K562 (cell line): ENCODE measurements around the gene MED15. TPM values are rescaled to one million over a fixed set of nuclear protein-coding genes. Genes with fewer than 3 reads are reported as not detected.

Experiments used
- CBFA2T3 ChIP-seq: fragments of 450-650 bp; IDR thresholded peaks from 2 replicates; pipeline ENCODE4 v1.6.1; 2017
- CBX8 ChIP-seq: fragments of 200-600 bp; sonication (generic); IDR thresholded peaks from 2 replicates; pipeline ENCODE4 v1.6.1; 2012; ENCODE audit warnings: borderline replicate concordance, mixed run types, low read depth, mild to moderate bottlenecking, moderate library complexity, mixed read lengths, low read length, control low read depth, inconsistent platforms; ENCODE audit not compliant: poor library complexity, severe bottlenecking; ENCODE audit errors: extremely low read depth
- CC2D1A ChIP-seq: fragments of 450-650 bp; IDR thresholded peaks from 2 replicates; pipeline ENCODE4 v1.6.1; 2017; ENCODE audit warnings: mild to moderate bottlenecking
- CHAMP1 ChIP-seq: fragments of 450-650 bp; IDR thresholded peaks from 2 replicates; pipeline ENCODE4 v1.6.1; 2016; ENCODE audit warnings: mild to moderate bottlenecking
- CSDE1 ChIP-seq, 2 experiments: fragments of 450-650 bp; IDR thresholded peaks; 2 replicates each; pipeline ENCODE4 v1.6.1; 2016; ENCODE audit warnings: mild to moderate bottlenecking in 1 of 2
- CTCFL ChIP-seq: IDR thresholded peaks from 2 replicates; pipeline ENCODE4 v1.6.1; 2011; ENCODE audit warnings: borderline replicate concordance, low read depth, mild to moderate bottlenecking, moderate library complexity, low read length; ENCODE audit not compliant: insufficient read depth, poor library complexity, severe bottlenecking
- DACH1 ChIP-seq: fragments of 450-650 bp; IDR thresholded peaks from 2 replicates; pipeline ENCODE4 v1.6.1; 2018; ENCODE audit not compliant: partially characterized antibody
- KAT2B ChIP-seq: IDR thresholded peaks from one replicate; pipeline ENCODE4 v1.6.1; 2012; ENCODE audit warnings: low read depth, mild to moderate bottlenecking, control low read depth, inconsistent platforms, low read length, moderate library complexity
- KLF1 ChIP-seq: fragments of 450-650 bp; IDR thresholded peaks from 2 replicates; pipeline ENCODE4 v1.6.1; 2016; ENCODE audit warnings: missing genetic modification characterization, missing compliant biosample characterization
- KLF13 ChIP-seq: fragments of 450-650 bp; IDR thresholded peaks from 2 replicates; pipeline ENCODE4 v1.6.1; 2016; ENCODE audit warnings: missing genetic modification characterization, low read depth, mild to moderate bottlenecking, missing compliant biosample characterization, moderate library complexity, borderline replicate concordance
- LEF1 ChIP-seq: fragments of 450-650 bp; IDR thresholded peaks from 2 replicates; pipeline ENCODE4 v1.6.1; 2016; ENCODE audit warnings: mild to moderate bottlenecking
- MBD2 ChIP-seq: sonication (generic); IDR thresholded peaks from 2 replicates; pipeline ENCODE4 v1.6.1; 2016; ENCODE audit warnings: low read depth, borderline replicate concordance
- NCOA1 ChIP-seq: fragments of 450-650 bp; IDR thresholded peaks from 2 replicates; pipeline ENCODE4 v1.6.1; 2016; ENCODE audit warnings: low read depth
- PCBP2 ChIP-seq: fragments of 200-400 bp; formaldehyde crosslinking; IDR thresholded peaks from 2 replicates; pipeline ENCODE4 v1.6.1; 2018; ENCODE audit warnings: low read length, low read depth, mild to moderate bottlenecking, moderate library complexity; ENCODE audit not compliant: poor library complexity, severe bottlenecking
- POLR2AphosphoS5 ChIP-seq: IDR thresholded peaks from 2 replicates; pipeline ENCODE4 v1.6.1; 2011; ENCODE audit warnings: mild to moderate bottlenecking, low read depth, low read length, moderate library complexity; ENCODE audit not compliant: control insufficient read depth, insufficient read depth
- RNF219 ChIP-seq: fragments of 250-450 bp; sonication (Bioruptor Pico); IDR thresholded peaks from 2 replicates; pipeline ENCODE4 v1.5.0; 2022; ENCODE audit warnings: mild to moderate bottlenecking
- SAFB ChIP-seq: fragments of 200-400 bp; formaldehyde crosslinking; IDR thresholded peaks from 2 replicates; pipeline ENCODE4 v1.6.1; 2017; ENCODE audit warnings: low read depth, low read length, borderline replicate concordance
- YBX1 ChIP-seq: fragments of 450-650 bp; IDR thresholded peaks from 2 replicates; pipeline ENCODE4 v1.7.1; 2016; ENCODE audit warnings: mild to moderate bottlenecking
- ZBED1 ChIP-seq: IDR thresholded peaks from 2 replicates; pipeline ENCODE4 v1.6.1; 2014
- ZNF512 ChIP-seq: IDR thresholded peaks from 2 replicates; pipeline ENCODE4 v1.6.1; 2016; ENCODE audit warnings: missing genetic modification characterization, missing compliant biosample characterization
- polyA plus RNA-seq, 8 experiments: library from polyadenylated mRNA; depleted of rRNA in 4 of 8; stranded (reverse) in 5 of 8; unstranded in 3 of 8; fragments of >200 nt; fragmentation: Nextera tagmentation in 2 of 8; fragmentation: Illumina TruSeq in 1 of 8; extraction: Ambion mirVana in 2 of 8; extraction: Trizol in 1 of 8; gene quantifications; 2 replicates each; pipeline versions ENCODE4 v1.2.1 to v1.2.3, GENCODE V29; 2011 to 2014; ENCODE audit warnings: inconsistent platforms in 1 of 8, missing spikeins in 1 of 8
- total RNA-seq, 7 experiments: library from RNA; depleted of rRNA in 6 of 7; stranded (reverse); fragments of >200 nt in 6 of 7; fragmentation: Illumina TruSeq in 2 of 7; extraction: Trizol in 2 of 7; gene quantifications; 2 replicates each; pipeline versions ENCODE4 v1.2.1 to v1.2.3, GENCODE V29; 2011 to 2021; ENCODE audit warnings: low replicate concordance in 1 of 7

Gene MED15
- total and polyA plus RNA-seq, 9 of the 15 experiments (the other 6 are each of a cell fraction or from before 2014, with no cell fraction given), result 4.0 to 271 (median 60.1) TPM

GRCh38 chr22:20615021-20615420 lies 107.6 kb downstream of the MED15 start (continued):
- no peak for TF ChIP-seq CC2D1A
- no peak for TF ChIP-seq KAT2B
- no peak for TF ChIP-seq ZNF512
- no peak for TF ChIP-seq PCBP2
- no peak for TF ChIP-seq CBX8
- no peak for TF ChIP-seq KLF1 (tag)
- TF ChIP-seq DACH1, result no peak
- no peak for TF ChIP-seq CTCFL
- no peak for TF ChIP-seq MBD2
- TF ChIP-seq CBFA2T3, result peak; percentile 83
- TF ChIP-seq CHAMP1, result no peak
- TF ChIP-seq KLF13 (tag), result no peak
- no peak for TF ChIP-seq NCOA1
- no peak for TF ChIP-seq RNF219 (CRISPR knock-in tag)
- no peak for TF ChIP-seq YBX1
- TF ChIP-seq POLR2AphosphoS5, result no peak
- TF ChIP-seq SAFB, result no peak
- no peak for TF ChIP-seq CSDE1 (IDR thresholded peaks at IDR 0.05)
- TF ChIP-seq ZBED1, result no peak
- TF ChIP-seq LEF1, result peak; percentile 61; the same call in 1 of the 2 replicates
